ENCODE data around the gene TAMALIN.

DNA sequence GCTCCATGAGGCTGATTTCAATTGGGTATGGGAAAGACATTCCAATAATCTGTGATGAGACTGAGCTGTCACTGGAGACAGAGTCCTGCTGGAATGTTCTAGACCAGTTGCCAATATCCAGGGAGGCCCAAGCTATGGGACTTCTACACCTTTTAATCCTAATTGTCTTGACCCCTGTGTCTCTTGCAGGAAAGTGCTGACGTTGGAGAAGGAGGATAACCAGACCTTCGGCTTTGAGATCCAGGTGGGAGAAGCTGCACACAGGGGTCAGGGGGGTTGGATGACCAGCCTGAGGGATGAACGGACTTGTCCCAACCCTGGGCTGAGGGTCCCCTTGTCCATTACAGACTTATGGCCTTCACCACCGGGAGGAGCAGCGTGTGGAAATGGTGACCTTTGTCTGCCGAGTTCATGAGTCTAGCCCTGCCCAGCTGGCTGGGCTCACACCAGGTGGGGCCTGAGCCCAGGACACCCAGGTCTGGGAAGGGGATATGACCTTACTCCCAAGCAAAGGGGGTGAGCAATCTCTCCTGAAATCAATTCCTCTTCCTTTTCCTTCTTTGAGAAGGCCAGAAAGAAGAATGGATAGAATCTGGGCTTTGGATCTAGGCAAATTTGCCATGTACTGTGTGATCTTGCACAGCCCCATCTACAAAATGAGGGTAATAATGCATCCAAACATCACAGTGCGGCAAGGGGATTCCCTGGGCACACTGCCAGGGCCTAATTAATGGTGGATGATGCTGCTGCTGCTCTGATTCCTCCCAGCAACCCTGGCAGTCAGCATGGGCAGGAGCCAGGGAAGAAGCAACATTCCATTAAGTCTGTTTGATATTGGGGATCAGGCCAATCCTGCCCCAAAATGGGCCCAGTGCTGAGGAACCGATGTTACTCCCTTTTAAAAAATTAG lies 4.2 kb downstream of the TAMALIN start:
- TF ChIP-seq, protein P1, sequence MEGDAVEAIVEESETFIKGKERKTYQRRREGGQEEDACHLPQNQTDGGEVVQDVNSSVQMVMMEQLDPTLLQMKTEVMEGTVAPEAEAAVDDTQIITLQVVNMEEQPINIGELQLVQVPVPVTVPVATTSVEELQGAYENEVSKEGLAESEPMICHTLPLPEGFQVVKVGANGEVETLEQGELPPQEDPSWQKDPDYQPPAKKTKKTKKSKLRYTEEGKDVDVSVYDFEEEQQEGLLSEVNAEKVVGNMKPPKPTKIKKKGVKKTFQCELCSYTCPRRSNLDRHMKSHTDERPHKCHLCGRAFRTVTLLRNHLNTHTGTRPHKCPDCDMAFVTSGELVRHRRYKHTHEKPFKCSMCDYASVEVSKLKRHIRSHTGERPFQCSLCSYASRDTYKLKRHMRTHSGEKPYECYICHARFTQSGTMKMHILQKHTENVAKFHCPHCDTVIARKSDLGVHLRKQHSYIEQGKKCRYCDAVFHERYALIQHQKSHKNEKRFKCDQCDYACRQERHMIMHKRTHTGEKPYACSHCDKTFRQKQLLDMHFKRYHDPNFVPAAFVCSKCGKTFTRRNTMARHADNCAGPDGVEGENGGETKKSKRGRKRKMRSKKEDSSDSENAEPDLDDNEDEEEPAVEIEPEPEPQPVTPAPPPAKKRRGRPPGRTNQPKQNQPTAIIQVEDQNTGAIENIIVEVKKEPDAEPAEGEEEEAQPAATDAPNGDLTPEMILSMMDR (IDR thresholded peaks at IDR 0.05): peak in 1 of 3 donors; percentile 17
- TF ChIP-seq POLR2A (IDR thresholded peaks at IDR 0.05): no peak
- no peak for TF ChIP-seq EP300 (IDR thresholded peaks at IDR 0.05)

Data from ovary (tissue), 3 donors.